ENCODE results near the gene BRWD1.

Gene BRWD1

DNA sequence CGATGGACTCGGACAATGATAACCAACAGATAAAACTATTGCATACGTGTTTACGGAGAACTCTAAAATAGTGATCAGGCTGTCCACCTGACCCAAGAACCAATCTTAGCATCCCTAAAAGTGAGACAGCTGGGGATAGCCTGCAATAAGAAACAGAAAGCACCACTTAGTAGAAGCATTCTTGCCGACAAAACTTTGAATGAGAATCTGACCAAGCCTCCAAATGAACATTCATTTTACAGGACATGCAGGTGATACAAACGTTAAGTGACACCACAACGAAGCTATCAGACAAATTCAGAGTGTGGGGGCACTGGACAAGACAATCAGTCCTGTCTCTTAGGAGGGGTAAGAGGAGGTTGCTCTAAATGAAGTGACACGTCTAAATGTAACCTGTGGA, 131.4 kb downstream of the BRWD1 start:
- H3K4me2 ChIP-seq (ENCODE audit: low read depth, low read length, poor library complexity, severe bottlenecking): peak overlapping the region; percentile 79
- H3K27me3 ChIP-seq (ENCODE audit: low read length): no peaks in the 10 kb centered on the region
- H3K4me3 ChIP-seq (ENCODE audit: insufficient read depth, low read length, poor library complexity, severe bottlenecking): peak overlapping the region; percentile 86
- no peaks in the 10 kb centered on the region for H3K9me2 ChIP-seq (replicated peaks; ENCODE audit: insufficient read depth, low read length)
- 0 out of 2 replicates have a peak overlapping the region, but pooled peaks have one; percentile 19 for H3K27ac ChIP-seq (ENCODE audit: low read depth, low read length)
- peaks cover 32% of the 10 kb centered on the region for H3F3A ChIP-seq (ENCODE audit: insufficient read depth)
- H3K9ac ChIP-seq (ENCODE audit: low read length): peak overlapping the region; percentile 94
- peaks cover 38% of the 10 kb centered on the region for H3K79me2 ChIP-seq (ENCODE audit: insufficient read depth, low read length)
- no peak overlapping the region for H2AFZ ChIP-seq (ENCODE audit: low read depth, low read length, severe bottlenecking)
- H4K20me1 ChIP-seq (ENCODE audit: low read depth, low read length): peaks cover 3% of the 10 kb centered on the region; the same call in 1 of the 2 replicates
- H3K36me3 ChIP-seq (ENCODE audit: low read length): peaks cover 23% of the 10 kb centered on the region
- no peaks in the 10 kb centered on the region for H3K9me3 ChIP-seq (ENCODE audit: insufficient read depth, low read length)
- TF ChIP-seq, protein P1, sequence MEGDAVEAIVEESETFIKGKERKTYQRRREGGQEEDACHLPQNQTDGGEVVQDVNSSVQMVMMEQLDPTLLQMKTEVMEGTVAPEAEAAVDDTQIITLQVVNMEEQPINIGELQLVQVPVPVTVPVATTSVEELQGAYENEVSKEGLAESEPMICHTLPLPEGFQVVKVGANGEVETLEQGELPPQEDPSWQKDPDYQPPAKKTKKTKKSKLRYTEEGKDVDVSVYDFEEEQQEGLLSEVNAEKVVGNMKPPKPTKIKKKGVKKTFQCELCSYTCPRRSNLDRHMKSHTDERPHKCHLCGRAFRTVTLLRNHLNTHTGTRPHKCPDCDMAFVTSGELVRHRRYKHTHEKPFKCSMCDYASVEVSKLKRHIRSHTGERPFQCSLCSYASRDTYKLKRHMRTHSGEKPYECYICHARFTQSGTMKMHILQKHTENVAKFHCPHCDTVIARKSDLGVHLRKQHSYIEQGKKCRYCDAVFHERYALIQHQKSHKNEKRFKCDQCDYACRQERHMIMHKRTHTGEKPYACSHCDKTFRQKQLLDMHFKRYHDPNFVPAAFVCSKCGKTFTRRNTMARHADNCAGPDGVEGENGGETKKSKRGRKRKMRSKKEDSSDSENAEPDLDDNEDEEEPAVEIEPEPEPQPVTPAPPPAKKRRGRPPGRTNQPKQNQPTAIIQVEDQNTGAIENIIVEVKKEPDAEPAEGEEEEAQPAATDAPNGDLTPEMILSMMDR (IDR thresholded peaks at IDR 0.05; ENCODE audit: insufficient read depth, low read length, poor library complexity, severe bottlenecking): no peak
- no peak for TF ChIP-seq EZH2phosphoT487 (conservative IDR thresholded peaks at IDR 0.05; ENCODE audit: low read length)

DNA sequence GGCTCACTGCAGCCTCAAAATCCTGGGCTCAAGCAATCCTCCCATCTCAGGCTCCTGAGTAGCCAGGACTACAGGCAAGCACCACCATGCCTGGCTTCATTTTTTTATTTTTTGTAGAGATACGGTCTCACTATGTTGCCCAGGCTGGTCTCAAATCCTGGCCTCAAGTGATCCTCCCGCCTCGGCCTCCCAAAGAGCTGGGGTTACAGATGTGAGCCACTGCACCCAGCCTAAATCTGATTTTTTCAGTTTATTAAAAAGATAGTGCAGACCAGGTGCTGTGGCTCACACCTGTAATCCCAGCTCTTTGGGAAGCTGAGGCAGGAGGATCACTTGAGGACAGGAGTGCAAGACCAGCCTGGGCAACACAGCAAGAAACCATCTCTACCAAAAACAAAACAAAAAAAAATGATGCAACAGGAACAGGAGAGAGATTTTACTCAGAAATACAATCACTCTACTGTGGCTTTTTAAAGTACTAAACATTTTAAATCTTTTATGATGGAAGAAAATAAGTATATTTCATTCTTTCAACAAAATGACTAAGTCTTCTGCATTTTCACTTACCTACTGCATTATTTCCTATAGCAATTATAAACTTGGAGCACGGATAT, 132.1 kb downstream of the BRWD1 start:
- Histone ChIP-seq H3K4me3 (ENCODE audit: insufficient read depth, low read length, poor library complexity, severe bottlenecking) (peak overlapping the region; percentile 86), H3F3A (ENCODE audit: insufficient read depth) (peaks cover 25% of the 10 kb centered on the region), H3K36me3 (ENCODE audit: low read length) (peaks cover 28% of the 10 kb centered on the region), H2AFZ (ENCODE audit: low read depth, low read length, severe bottlenecking) (no peak overlapping the region), H3K79me2 (ENCODE audit: insufficient read depth, low read length) (peaks cover 42% of the 10 kb centered on the region), H3K9ac (ENCODE audit: low read length) (peak overlapping the region; percentile 94), H3K4me2 (ENCODE audit: low read depth, low read length, poor library complexity, severe bottlenecking) (peak overlapping the region; percentile 79), H4K20me1 (ENCODE audit: low read depth, low read length) (peaks cover 3% of the 10 kb centered on the region; the same call in 1 of the 2 replicates), H3K27ac (ENCODE audit: low read depth, low read length) (no peak overlapping the region), H3K27me3 (ENCODE audit: low read length) (no peaks in the 10 kb centered on the region), H3K9me3 (ENCODE audit: insufficient read depth, low read length) (no peaks in the 10 kb centered on the region), H3K9me2 (replicated peaks; ENCODE audit: insufficient read depth, low read length) (no peaks in the 10 kb centered on the region)
- TF ChIP-seq EZH2phosphoT487 (conservative IDR thresholded peaks at IDR 0.05; ENCODE audit: low read length): no peak
- TF ChIP-seq, protein P1 (IDR thresholded peaks at IDR 0.05; ENCODE audit: insufficient read depth, low read length, poor library complexity, severe bottlenecking): no peak

DNA sequence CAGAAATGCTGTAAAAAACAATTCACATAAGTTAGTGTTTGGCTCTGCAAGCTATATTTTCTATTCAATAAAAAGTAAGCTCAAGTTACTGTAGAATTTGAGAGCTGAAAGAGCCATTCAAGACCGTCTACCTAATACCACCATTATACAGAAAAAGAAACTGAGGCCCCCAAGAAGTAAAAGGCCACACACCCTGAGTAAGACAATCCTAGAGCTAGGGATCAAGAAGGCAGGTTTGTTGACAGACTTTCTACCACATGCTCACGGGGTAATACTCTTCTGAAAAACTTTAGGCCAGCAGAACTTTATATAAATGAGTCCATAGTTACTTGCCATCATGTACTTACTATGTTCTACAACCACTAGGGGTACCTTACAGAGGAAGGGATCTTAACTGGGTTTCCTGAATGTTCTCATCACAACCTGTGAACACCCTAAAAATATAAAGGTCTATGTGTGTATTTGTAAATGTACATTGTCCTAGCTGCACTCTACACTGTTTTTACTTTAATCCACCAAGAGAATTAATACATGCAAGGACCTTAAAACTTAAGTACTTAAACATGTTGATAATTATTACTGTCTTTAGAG, 132.9 kb downstream of the BRWD1 start:
- Histone ChIP-seq H3K4me3 (ENCODE audit: insufficient read depth, low read length, poor library complexity, severe bottlenecking) (no peak overlapping the region), H3K4me2 (ENCODE audit: low read depth, low read length, poor library complexity, severe bottlenecking) (peak overlapping the region; percentile 79), H3K79me2 (ENCODE audit: insufficient read depth, low read length) (peaks cover 50% of the 10 kb centered on the region)

More for the DNA sequence above, 132.9 kb downstream of the BRWD1 start:
- Histone ChIP-seq H2AFZ (ENCODE audit: low read depth, low read length, severe bottlenecking) (no peak overlapping the region), H3K9me2 (replicated peaks; ENCODE audit: insufficient read depth, low read length) (no peaks in the 10 kb centered on the region), H3K36me3 (ENCODE audit: low read length) (peaks cover 32% of the 10 kb centered on the region), H3F3A (ENCODE audit: insufficient read depth) (peaks cover 17% of the 10 kb centered on the region), H3K27ac (ENCODE audit: low read depth, low read length) (no peak overlapping the region), H3K27me3 (ENCODE audit: low read length) (no peaks in the 10 kb centered on the region), H4K20me1 (ENCODE audit: low read depth, low read length) (peaks cover 3% of the 10 kb centered on the region; the same call in 1 of the 2 replicates), H3K9ac (ENCODE audit: low read length) (no peak overlapping the region), H3K9me3 (ENCODE audit: insufficient read depth, low read length) (no peaks in the 10 kb centered on the region)
- TF ChIP-seq EZH2phosphoT487 (conservative IDR thresholded peaks at IDR 0.05; ENCODE audit: low read length): no peak
- TF ChIP-seq, protein P1 (IDR thresholded peaks at IDR 0.05; ENCODE audit: insufficient read depth, low read length, poor library complexity, severe bottlenecking): peak; percentile 20
